Fibroblast of skin of left quadriceps (primary cell): ENCODE data around the gene KDSR.

Experiments used
- DNase-seq, 2 experiments: peaks; one replicate each; pipeline ENCODE4 v3.0.0-alpha.2; 2013; ENCODE audit warnings: low read depth in 2 of 2

The KDSR gene

GRCh38 chr18:63321291-63321690 lies 45.7 kb downstream of the KDSR start:
- DNase-seq, result no peak

GRCh38 chr18:63320975-63321265 lies 46.1 kb downstream of the KDSR start:
- DNase-seq, result no peak

- peak; percentile 59 to 64 for DNase-seq
Measured at GRCh38 chr18:63320123-63320974, 46.7 kb downstream of the KDSR start.

GRCh38 chr18:63319383-63320122 lies 47.5 kb downstream of the KDSR start, which contains the start of gene BCL2:
Gene BCL2 (minus strand): TSS chr18:63319769.
- DNase-seq, result no peak

- DNase-seq, result no peak
Measured at GRCh38 chr18:63318889-63319382, 48.1 kb downstream of the KDSR start.

- DNase-seq, result no peak
Measured at GRCh38 chr18:63317982-63318888, 48.8 kb downstream of the KDSR start.

GRCh38 chr18:63317556-63317946 lies 49.5 kb downstream of the KDSR start:
- DNase-seq, result no peak

- DNase-seq, result no peak
Measured at GRCh38 chr18:63316612-63317555, 50.1 kb downstream of the KDSR start.

- no peak for DNase-seq
Measured at GRCh38 chr18:63315876-63316275, 51.1 kb downstream of the KDSR start.

GRCh38 chr18:63315131-63315662 lies 51.8 kb downstream of the KDSR start:
- no peak for DNase-seq

- DNase-seq, result no peak
Measured at GRCh38 chr18:63314062-63314790, 52.8 kb downstream of the KDSR start.

- DNase-seq, result no peak
Measured at GRCh38 chr18:63313396-63313917, 53.5 kb downstream of the KDSR start.

- no peak for DNase-seq
Measured at GRCh38 chr18:63312737-63313395, 54.1 kb downstream of the KDSR start.

- no peak for DNase-seq
Measured at GRCh38 chr18:63312019-63312409, 55.0 kb downstream of the KDSR start.

GRCh38 chr18:63311118-63312018 lies 55.6 kb downstream of the KDSR start:
- DNase-seq, result no peak

GRCh38 chr18:63309422-63309821 lies 57.6 kb downstream of the KDSR start:
- no peak for DNase-seq

GRCh38 chr18:63307551-63308200 lies 59.3 kb downstream of the KDSR start:
- no peak for DNase-seq
